Stomach (tissue), 4 donors: ENCODE measurements around the gene SHCBP1.

Experiments used
- EP300 ChIP-seq: sonication (generic); formaldehyde crosslinking; IDR thresholded peaks from one replicate; pipeline ENCODE4 v1.6.1; 2017; ENCODE audit warnings: antibody characterized with exemption
- POLR2A ChIP-seq, 4 donors: fragments of 450-650 bp; IDR thresholded peaks; one replicate each; pipeline ENCODE4 v1.6.1; 2016; ENCODE audit warnings: antibody characterized with exemption in 4 of 4, control low read depth in 2 of 4, mild to moderate bottlenecking in 1 of 4, moderate library complexity in 1 of 4

DNA sequence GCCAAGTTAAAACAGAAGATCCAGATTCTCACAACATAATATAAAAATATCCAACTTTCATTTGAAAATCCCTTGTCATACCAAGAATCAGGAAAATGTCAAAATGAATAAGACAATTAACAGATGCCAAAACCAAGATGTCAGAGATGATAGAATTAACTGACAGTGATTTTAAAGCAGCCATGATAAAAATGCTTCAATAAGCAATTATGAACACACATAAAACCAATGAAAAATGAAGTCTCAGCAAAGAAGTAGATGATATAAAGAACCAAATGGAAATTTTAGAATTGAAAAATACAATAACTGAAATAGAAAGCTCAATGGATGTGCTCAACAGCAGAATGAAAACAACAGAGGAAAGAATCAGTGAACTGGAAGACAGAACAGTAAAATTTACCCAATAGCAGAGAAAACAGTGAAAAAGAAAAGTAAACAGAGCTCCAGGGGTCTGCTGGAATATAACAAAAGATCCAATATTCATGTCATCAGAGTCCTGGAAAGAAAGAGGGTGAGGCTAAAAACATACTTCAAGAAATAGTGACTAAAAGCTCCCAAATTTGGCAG is 35.1 kb downstream of the SHCBP1 start:
- TF ChIP-seq POLR2A (IDR thresholded peaks at IDR 0.05) (no peak), EP300 (no peak)
